Ovary (tissue), 9 donors: ENCODE measurements around the gene CCDC141. TPM values are rescaled to one million over a fixed set of nuclear protein-coding genes. Genes with fewer than 3 reads are reported as not detected.
"Not testable (repeated sequence)": the region's sequence is repeated elsewhere in the genome, so short reads cannot be mapped to it uniquely, and the experiment has no call there.

Source experiments
- DNase-seq, 5 donors: peaks; one replicate each; pipeline ENCODE4 v3.0.0-alpha.2; 2019 to 2020
- H3K27ac ChIP-seq, 2 donors: fragments of 200-600 bp; one replicate each; pipeline versions ENCODE4 v1.5.1 to v1.8.0; 2019 to 2022
- H3K27me3 ChIP-seq: fragments of 200-600 bp; one replicate; pipeline ENCODE4 v1.8.0; 2022
- H3K36me3 ChIP-seq: fragments of 200-600 bp; sonication (generic); one replicate; pipeline ENCODE4 v1.5.1; 2019
- H3K4me1 ChIP-seq: one replicate; pipeline ENCODE4 v1.8.1; 2013; ENCODE audit warnings: mild to moderate bottlenecking, moderate library complexity; ENCODE audit not compliant: insufficient read depth
- H3K4me3 ChIP-seq: fragments of 200-600 bp; sonication (generic); one replicate; pipeline ENCODE4 v1.5.1; 2017
- H3K9me3 ChIP-seq, 2 donors: fragments of 200-600 bp in 1 of 2; sonication (generic) in 1 of 2; one replicate each; pipeline versions ENCODE4 v1.5.1 to v1.8.1; 2013 to 2019; ENCODE audit warnings: mild to moderate bottlenecking in 1 of 2, moderate library complexity in 1 of 2
- CTCF ChIP-seq, 3 donors: fragments of 450-650 bp in 2 of 3; fragments of 200-600 bp in 1 of 3; IDR thresholded peaks; one replicate each; pipeline versions ENCODE4 v1.5.1 to v1.8.0; 2016 to 2022; ENCODE audit warnings: antibody characterized with exemption in 3 of 3, mild to moderate bottlenecking in 1 of 3
- EP300 ChIP-seq: sonication (generic); formaldehyde crosslinking; IDR thresholded peaks from one replicate; pipeline ENCODE4 v1.6.1; 2017; ENCODE audit warnings: antibody characterized with exemption
- POLR2A ChIP-seq: fragments of 450-650 bp; IDR thresholded peaks from one replicate; pipeline ENCODE4 v1.6.1; 2017; ENCODE audit warnings: antibody characterized with exemption, mild to moderate bottlenecking, moderate library complexity
- WGBS, 3 donors: extraction: QIAGEN DNeasy Blood & Tissue Kit in 1 of 3; methylation state at CpG; one replicate each; pipeline versions ENCODE4 v1.1.5 to v1.1.7; 2013 to 2017; 5-methylcytosine and 5-hydroxymethylcytosine counted together
- intact Hi-C, 4 donors: fragments of 100-400 bp; cut with DNase I; formaldehyde crosslinking; loops; one replicate each; pipeline versions ENCODE4 v1.11.0 to v1.15.1; 2022 to 2023
- polyA plus RNA-seq, 2 donors: library from polyadenylated mRNA; stranded (reverse); fragments of 200-250 nt in 1 of 2; fragments of 350-450 nt in 1 of 2; fragmentation: Illumina TruSeq in 1 of 2; extraction: RNeasy Lipid Tissue Mini Kit (QIAGEN cat#74804) in 1 of 2; gene quantifications; one replicate each; pipeline ENCODE4 v1.2.3, GENCODE V29; 2013 to 2014
- total RNA-seq, 7 donors: library from RNA; depleted of rRNA in 2 of 7; stranded (reverse); fragments of >200 nt in 2 of 7; fragmentation: NEBNext Ultra II Directional in 3 of 7; extraction: Animal tissue kit (Norgen Biotek cat#: 25700) in 3 of 7; gene quantifications; one replicate each; pipeline versions ENCODE4 v1.1.0 to v1.2.4, GENCODE V29; 2016 to 2023
- donor health status: DM: no; HTN: no; CAD: no; lungs with moderate emphysema.
- donor health status: DM: no; HTN: no; CAD: no.
- donor health status: Bipolar disorder and iron deficiency.
- donor health status: DM: yes; HTN: yes; CAD: no.
- donor health status: DM: no; HTN: no; CAD: no.
- donor health status: DM: yes; HTN: yes; CAD: no.

CCDC141 gene
- total and polyA plus RNA-seq, 9 donors, result 0.35 to 6.2 (median 0.77) TPM

DNA sequence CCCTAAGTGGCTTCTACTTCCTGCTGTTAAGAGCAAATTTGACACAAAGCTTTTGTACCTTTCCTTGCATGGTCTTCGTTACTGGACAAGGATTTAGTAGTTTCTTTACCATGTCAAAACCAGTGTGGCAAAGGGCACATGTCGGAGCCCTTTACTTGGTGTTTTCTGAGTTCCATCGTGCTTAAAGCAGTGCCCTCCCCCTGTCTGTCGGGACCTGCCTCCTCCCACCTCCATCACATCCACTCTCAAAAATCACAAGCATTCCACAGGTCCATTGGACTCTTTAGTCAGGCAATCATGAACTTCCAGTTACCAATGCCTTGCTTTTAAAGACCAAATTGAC is 763 bp downstream of the CCDC141 start:
- no peaks in the 10 kb centered on the region for H3K27me3 ChIP-seq
- intact Hi-C loops, result no loop called here
- no peaks in the 10 kb centered on the region for H3K36me3 ChIP-seq
- H3K9me3 ChIP-seq, result no peaks in the 10 kb centered on the region
- 60 to 69% (median 63%) methylated on average over 4 of the region's 4 CpGs for WGBS, 3 donors
- no peak overlapping the region for H3K4me3 ChIP-seq
- no peak for TF ChIP-seq EP300
- no peak for TF ChIP-seq CTCF (IDR thresholded peaks at IDR 0.05)
- no peak for TF ChIP-seq POLR2A
- no peak for DNase-seq
- no peak overlapping the region for H3K27ac ChIP-seq
- H3K4me1 ChIP-seq, result peaks cover 3% of the 10 kb centered on the region

- peaks cover 3% of the 10 kb centered on the region for H3K4me1 ChIP-seq
- H3K27me3 ChIP-seq, result no peaks in the 10 kb centered on the region
- WGBS, 3 donors, result 91 to 98% (median 96%) methylated on average over 2 of the region's 2 CpGs
- no peaks in the 10 kb centered on the region for H3K36me3 ChIP-seq
- H3K27ac ChIP-seq, result no peak overlapping the region
- intact Hi-C loops, result no loop called here
- no peaks in the 10 kb centered on the region for H3K9me3 ChIP-seq
- no peak overlapping the region for H3K4me3 ChIP-seq
- TF ChIP-seq EP300 (no peak), CTCF (IDR thresholded peaks at IDR 0.05) (no peak), POLR2A (no peak)
- no peak for DNase-seq
Measured at GRCh38 chr2:179048099-179048498, 1.8 kb downstream of the CCDC141 start.

- DNase-seq, intact Hi-C loops, H3K27me3 ChIP-seq, H3K4me1 ChIP-seq, H3K9me3 ChIP-seq, H3K4me3 ChIP-seq, H3K36me3 ChIP-seq, H3K27ac ChIP-seq: not testable (repeated sequence)
- 0 to 46% (median 38%) methylated on average over 1 of the region's 1 CpG for WGBS, 3 donors
Measured at GRCh38 chr2:179045602-179046001, 4.3 kb downstream of the CCDC141 start.

GRCh38 chr2:179044500-179044899 is 5.4 kb downstream of the CCDC141 start:
- H3K9me3 ChIP-seq, result no peaks in the 10 kb centered on the region
- intact Hi-C loops, result no loop called here
- 86 to 90% (median 89%) methylated on average over 3 of the region's 3 CpGs for WGBS, 3 donors
- TF ChIP-seq POLR2A, result no peak
- TF ChIP-seq EP300, result no peak
- no peak for TF ChIP-seq CTCF (IDR thresholded peaks at IDR 0.05)
- H3K27me3 ChIP-seq, result no peaks in the 10 kb centered on the region
- H3K27ac ChIP-seq, result no peak overlapping the region
- no peak overlapping the region for H3K4me3 ChIP-seq
- H3K4me1 ChIP-seq, result no peaks in the 10 kb centered on the region
- DNase-seq, result no peak
- no peaks in the 10 kb centered on the region for H3K36me3 ChIP-seq

- H3K27ac ChIP-seq, result no peak overlapping the region
- H3K36me3 ChIP-seq, result no peaks in the 10 kb centered on the region
- no peaks in the 10 kb centered on the region for H3K27me3 ChIP-seq
- H3K4me1 ChIP-seq, result no peaks in the 10 kb centered on the region
- intact Hi-C loops, result no loop called here
- no peak for DNase-seq
- TF ChIP-seq CTCF (IDR thresholded peaks at IDR 0.05) (no peak), POLR2A (no peak), EP300 (no peak)
- H3K9me3 ChIP-seq, result no peaks in the 10 kb centered on the region
- WGBS, 3 donors, result 91 to 93% (median 91%) methylated on average over 4 of the region's 4 CpGs
- H3K4me3 ChIP-seq, result no peak overlapping the region
Measured at GRCh38 chr2:179037807-179038206, 12.1 kb downstream of the CCDC141 start.
